Activated CD4-positive, alpha-beta T cell treated with anti-CD3 and anti-CD28 coated beads, Interleukin-2, Interleukin-4, amounts not matched to agents 100 ng/mL and 50 ng/mL, durations not matched to agents 16 hours and 8 hours (primary cell): Measurements from ENCODE around the gene SEMA5A.
A peak's percentile ranks its signal among the peaks of the same experiment; 100 is the strongest.

Source experiments
- DNase-seq: peaks from one replicate; pipeline ENCODE4 v3.0.0-alpha.2; 2020; ENCODE audit warnings: low spot score

SEMA5A gene

GRCh38 chr5:9212605-9213004 lies 333.3 kb downstream of the SEMA5A start:
- no peak for DNase-seq

DNA sequence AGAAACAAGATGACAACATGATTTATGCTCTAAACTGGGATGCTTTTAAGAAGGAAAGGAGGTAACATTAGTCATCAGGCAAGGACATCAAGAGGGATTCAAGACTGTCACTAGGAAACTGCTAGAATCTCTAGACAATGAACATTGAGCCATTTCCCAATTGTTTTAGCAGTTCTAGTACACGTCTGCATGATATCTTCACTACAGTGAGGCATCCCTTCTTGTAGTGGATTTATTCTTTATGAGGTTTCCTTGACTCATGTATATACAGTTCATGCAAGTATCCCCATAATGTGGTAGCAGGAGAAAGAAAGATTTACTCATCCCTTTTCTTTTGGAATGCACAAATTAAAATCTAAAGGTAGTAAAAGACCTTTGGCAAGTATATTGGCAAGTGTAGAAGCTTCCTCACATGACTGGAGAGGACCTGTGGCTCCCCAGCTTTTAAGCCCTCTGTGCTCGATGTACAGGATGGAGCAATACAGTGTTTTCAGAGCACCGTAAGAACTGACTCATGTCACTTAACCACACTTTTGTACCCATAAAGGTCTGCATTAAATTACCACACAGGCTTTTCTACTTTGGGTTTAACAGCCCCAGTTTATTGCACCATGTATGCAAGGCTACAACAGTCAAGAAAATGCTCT lies 335.9 kb downstream of the SEMA5A start:
- DNase-seq: no peak

DNA sequence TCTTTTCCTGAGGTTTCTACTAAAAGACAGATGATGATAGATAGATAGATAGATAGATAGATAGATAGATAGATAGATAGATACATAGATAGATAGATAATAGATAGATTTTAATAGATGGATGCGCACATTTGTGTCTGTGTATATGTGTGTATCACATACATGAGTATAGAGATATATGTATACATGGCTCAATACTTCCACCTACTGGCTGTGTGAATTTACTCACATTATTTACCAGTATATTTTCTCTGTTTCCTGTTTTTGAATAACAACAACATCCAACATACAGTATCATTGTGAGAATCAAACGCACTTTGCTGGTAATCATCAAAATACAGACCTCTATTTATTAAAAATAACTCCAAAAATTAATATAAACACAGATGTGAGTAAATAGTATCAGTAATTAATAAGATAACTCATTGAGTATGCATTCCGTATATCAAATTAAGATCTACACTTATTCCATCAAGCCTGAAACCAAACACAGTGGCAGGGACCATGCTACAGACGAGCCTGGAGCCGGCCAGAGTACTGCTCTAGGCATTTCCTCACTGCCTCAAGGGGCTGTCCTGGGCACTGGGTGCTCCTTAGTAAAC lies 338.0 kb downstream of the SEMA5A start:
- DNase-seq: peak; percentile 21

DNA sequence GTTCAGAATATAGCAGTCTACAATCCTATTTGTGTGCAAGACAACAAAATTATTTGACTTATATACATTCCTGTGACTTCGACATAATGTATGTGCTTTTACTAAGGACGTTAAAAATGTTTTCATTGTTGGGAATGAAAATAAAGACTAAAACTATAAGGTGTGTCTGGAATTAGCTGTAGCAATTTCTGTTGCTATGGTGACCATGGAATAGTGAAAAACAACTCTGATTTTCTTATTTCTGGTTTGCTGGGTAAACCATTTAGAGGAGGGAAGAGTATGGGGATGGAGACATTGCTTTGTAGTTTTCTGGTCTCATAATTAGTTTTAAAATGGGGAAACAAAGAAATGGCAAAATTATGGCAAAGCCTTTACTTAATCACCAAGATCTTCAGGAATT lies 343.2 kb downstream of the SEMA5A start:
- no peak for DNase-seq

GRCh38 chr5:9201761-9202160 lies 344.1 kb downstream of the SEMA5A start:
- DNase-seq: no peak

- no peak for DNase-seq
Measured at GRCh38 chr5:9201011-9201410, 344.9 kb downstream of the SEMA5A start.

DNA sequence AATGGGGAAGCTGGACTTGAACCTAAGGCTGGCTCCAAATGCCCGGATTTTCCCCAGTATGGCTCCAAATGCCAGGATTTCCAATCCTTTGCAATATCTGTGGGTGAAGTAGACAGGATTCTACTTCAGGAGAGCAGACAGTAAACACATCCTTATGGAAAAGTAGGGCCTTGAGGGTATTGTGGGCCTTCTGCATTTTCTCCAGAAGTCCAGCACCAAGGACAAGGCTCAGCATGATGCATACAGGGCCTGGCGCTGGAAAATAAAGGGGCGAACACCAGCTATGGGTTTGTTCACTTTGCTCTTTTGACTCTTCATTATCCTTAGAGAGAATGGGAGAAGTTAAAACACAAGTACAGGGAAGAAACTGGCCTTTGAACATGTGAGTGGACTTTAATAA lies 347.5 kb downstream of the SEMA5A start:
- DNase-seq: no peak

DNA sequence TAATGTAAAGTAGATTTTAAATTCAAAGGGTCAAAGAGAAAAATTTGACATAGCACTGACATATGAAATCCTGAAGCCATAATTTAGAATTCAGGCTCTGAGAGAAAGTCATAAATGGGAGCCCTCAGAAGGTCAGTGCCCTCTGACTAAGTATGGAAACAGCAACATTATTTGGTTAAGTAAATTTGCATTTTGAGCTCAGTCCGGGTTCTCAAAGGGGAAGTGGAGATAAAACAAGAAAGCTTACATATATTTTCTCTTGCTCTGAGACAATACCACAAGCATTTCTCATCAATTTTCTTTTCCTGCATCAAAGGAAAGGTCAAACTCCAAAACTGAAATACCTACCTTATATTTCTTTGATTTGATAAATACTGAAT lies 348.0 kb downstream of the SEMA5A start:
- no peak for DNase-seq

DNA sequence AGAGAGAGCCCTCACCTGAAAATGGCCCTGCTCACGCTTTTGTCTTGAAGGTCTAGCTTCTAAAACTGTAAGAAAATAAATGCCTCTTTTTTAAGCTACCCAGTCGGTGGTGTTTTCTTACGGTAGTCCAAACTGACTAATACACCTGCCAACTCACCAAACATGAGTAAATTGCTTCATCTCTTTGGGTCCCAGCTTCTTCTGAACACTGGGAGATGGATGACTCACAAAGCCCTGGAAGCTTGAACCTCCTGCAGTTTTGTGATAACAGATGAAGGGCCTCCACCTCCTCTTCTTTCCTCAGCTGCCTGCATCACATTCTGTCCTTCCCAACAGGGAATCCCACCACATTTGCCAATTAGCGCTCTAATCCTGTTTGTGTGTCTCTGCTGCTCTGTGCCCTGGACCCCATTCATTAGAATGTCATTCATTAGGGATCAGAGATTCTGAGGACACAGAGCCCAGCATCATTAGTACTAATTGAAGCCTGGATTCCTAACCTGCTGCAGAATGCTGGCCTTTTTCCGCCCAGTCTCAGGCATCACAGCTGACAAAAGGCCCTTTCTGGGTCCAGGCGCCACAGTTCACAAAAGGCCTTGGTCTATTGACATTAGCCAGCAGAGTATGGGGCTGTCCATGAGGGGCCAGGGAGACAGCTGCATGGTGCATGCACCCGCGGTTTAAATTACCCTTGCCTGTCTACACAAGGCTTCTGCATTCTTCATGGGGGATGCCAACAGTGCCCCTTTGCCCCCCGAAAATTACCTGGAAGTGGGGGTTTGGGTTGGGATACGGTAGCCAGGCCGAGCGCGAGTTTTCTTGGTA lies 349.3 kb downstream of the SEMA5A start:
- no peak for DNase-seq

DNA sequence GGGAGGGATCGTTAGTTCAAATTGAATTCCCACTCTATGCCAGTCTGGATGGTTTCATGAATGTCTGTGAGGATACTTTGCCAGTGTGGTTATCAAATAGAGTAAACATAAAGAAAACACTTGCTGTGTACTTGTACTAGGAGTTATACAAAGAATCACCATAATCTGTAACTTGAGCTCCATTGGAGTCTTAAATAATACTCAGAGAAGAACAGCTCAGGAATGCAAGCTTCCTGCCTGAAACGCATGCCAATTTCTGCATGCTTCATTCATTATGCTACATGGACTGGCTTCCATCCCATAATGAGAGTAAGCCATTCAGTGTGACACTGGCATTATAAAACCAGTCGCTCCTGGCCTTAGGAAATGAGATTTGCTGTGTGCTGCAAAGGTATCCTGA lies 351.4 kb downstream of the SEMA5A start:
- DNase-seq: no peak

DNA sequence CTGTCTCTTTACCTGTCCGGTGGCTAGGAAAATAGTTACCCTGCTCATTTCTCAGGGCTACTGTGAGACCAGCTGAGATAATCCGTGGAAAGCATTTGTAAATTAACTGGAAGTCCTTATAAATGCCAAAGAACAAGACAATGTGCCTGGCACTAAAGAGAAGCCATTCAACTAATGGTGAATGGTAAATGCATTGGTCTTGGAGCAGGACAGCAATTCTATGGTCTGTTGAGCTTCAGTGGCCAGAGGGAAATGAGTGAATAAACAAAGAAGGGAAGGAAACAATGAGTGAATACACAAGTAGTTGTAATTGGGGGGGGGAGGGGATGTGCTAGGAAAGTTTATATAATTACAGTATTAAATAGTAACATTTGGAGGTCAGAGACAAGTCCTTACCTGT lies 353.6 kb downstream of the SEMA5A start:
- DNase-seq: no peak

DNA sequence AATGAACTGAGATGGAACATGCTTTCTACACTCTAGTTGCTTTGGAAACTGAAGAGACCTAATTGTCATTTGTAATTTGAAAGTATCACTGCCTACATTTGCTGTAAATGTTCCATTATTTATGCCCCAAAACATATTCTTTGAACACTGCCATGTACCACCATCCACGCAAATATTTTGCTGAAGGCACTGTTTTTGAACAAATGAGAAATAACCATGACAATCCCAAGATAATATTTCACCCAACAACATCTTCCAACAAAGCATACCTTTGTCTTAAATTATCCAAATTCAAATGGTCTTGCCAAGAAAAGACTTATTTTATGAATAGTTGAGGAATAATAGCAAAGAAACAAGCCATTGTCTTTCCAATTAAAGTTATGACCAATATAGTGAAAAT lies 356.2 kb downstream of the SEMA5A start:
- no peak for DNase-seq

- DNase-seq: no peak
Measured at GRCh38 chr5:9188956-9189355, 356.9 kb downstream of the SEMA5A start.

- DNase-seq: no peak
Measured at GRCh38 chr5:9188131-9188530, 357.7 kb downstream of the SEMA5A start.

DNA sequence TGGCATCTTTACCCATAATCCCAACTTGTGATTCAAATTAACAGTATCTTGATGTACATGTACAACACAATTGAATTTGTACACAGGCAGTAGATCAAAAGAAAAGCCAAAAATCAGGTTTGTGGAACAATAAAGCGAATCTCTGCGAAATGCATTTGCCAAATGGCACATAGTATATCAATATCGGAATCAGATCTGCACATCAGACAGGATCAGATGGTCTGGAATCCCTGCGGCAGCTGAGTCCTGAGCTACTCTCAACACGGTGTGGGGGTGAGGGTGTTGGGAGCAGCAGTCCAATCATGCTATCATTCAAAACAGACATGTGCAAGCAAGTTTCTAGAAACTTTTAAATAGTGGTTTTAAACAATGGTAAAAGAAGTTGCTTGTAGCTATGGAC lies 358.3 kb downstream of the SEMA5A start:
- DNase-seq: no peak

DNA sequence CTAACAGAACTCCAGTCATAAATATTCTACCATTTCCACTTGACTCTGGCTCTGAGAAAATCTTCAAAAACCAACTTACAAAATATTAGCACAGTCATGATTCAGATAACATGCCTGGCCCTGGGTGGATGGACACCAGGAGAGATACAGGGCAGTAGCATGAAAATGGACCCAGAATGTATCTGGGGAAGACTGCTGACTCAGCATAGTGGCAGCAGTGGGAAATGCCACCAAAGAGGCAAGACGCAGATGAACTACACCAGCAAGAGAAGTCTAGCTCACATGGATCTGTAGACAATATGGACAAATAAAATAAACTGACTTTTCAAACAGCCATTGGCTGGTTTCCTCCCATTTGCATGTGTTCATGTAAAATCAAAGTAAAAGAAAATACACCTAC lies 359.8 kb downstream of the SEMA5A start:
- no peak for DNase-seq

GRCh38 chr5:9183992-9184391 lies 361.9 kb downstream of the SEMA5A start:
- DNase-seq: no peak

GRCh38 chr5:9182899-9183695 lies 362.8 kb downstream of the SEMA5A start:
- DNase-seq: no peak

- DNase-seq: no peak
Measured at GRCh38 chr5:9176641-9177040, 369.2 kb downstream of the SEMA5A start.

- no peak for DNase-seq
Measured at GRCh38 chr5:9174446-9174845, 371.4 kb downstream of the SEMA5A start.

DNA sequence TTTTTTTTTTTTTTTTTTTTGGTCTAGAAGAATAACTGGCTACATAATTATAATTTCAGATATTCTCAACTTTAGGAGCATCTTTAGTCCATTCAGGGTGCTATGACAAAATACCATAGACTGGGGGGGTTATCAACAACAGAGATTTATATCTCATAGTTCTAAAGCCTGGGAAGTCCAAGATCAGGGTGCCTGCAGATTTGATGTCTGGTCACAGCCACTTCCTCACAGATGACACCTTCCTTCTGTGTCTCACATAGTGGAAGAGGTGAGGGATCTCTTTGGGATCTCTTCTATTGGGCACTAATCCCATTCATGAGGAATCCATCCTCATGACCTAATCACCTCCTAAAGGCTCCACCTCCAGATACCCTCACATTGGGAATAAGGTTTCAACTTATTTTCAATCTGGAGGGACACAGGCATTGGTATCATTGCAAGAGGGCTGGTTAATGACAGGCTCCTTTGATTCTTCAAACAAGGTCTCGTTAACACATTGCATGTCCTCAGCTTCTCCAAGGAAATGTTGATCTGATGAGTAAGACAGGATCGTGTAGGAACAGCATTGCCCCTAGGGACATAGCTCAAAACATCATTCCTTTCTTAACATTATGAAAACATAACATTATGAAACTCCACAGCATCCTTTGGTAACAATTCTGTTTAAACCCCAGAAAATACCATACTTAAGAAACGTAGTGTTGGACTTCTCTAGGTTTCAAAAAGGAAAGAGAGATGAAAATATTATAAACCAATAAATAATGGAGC lies 372.4 kb downstream of the SEMA5A start:
- no peak for DNase-seq

- no peak for DNase-seq
Measured at GRCh38 chr5:9170026-9170425, 375.8 kb downstream of the SEMA5A start.
